ENCODE results near the gene FURIN. TPM values are rescaled to one million over a fixed set of nuclear protein-coding genes. Genes with fewer than 3 reads are reported as not detected.

FURIN gene
- total and polyA plus RNA-seq, 2 of the 4 experiments (the other 2 are of a cell fraction): 34.8 to 54.3 TPM

DNA sequence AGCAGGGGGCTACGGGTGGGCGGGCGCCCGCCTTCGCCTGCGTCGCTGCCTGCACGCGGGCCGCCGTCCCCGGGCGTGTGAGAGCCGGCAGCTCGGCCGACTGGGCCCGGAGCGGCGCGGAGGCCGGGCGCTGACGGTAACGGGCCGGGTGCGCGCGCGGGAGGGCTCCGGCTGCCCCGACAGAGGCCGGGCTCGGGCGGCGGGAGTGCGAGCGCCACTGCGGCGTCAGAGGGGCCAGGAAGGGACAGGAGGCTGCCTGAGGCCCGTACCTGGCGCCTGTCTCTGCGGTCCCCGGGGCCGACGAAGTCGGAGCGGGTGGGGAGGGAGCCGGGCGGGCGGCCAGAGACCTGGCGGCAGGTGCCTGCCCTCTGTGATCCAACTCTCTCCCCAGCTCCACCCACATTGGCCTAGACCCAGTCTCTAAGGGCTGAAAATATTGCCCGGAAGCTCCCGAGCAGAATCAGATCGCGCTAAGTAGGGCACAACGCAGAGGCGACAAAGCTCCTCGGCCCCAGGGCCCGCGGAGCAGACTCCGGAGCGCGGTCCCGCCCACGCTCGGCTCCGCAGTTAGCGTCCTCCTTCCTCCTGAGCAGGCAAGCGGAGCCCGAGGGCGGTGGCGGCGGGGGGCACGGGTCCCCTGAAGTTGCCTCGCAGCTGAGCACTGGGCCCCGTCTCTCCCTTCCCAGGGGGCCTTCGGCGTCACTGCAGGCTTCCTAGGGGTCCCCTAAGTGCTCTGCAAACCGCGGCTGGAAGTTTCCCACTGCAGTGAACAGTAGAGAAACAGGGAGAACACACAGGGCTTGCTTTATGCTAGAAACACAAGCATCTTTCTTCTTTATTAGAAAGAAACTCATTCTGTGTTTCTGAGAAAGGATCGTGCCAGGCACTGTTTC lies 34.7 kb downstream of the FURIN start, which contains the start of gene MAN2A2:
TSS of gene MAN2A2 (plus strand) at position 463 of the 893 bp plus-strand sequence. CDS start 906 bp downstream, outside the sequence.
- Histone ChIP-seq H3K14ac (replicated peaks; ENCODE audit: low read depth, low read length) (peak within 1 kb of the TSS; percentile 86), H2BK5ac (ENCODE audit: low read depth, low read length, poor library complexity, severe bottlenecking) (peak within 1 kb of the TSS; percentile 32), H3K27ac (ENCODE audit: insufficient read depth, low read length) (peak within 1 kb of the TSS; percentile 71), H3K27me3 (ENCODE audit: control insufficient read depth, insufficient read depth, low read length) (no peaks in the 10 kb centered on the region), H4K5ac (ENCODE audit: low read depth, low read length) (peak within 1 kb of the TSS; percentile 15), H2BK20ac (ENCODE audit: low read depth, low read length) (peak within 1 kb of the TSS; percentile 3; the same call in 1 of the 2 replicates), H3K56ac (ENCODE audit: extremely low read depth, insufficient read depth, low read length) (peak within 1 kb of the TSS; percentile 76; the same call in 1 of the 2 replicates), H3K79me1 (ENCODE audit: low read depth in 1 of 2, low read length in 2 of 2) (peaks cover 0 to 13% of the 10 kb centered on the region in 2 experiments; a peak in 2 of 4 replicates), H3K18ac (ENCODE audit: low read depth, low read length) (peak within 1 kb of the TSS; percentile 1; the same call in 1 of the 2 replicates), H3K4me1 (ENCODE audit: control insufficient read depth, insufficient read depth, low read length) (peaks cover 4% of the 10 kb centered on the region; the same call in 1 of the 2 replicates), H4K20me1 (ENCODE audit: insufficient read depth, low read length) (no peaks in the 10 kb centered on the region), H3K9me3 (ENCODE audit: control insufficient read depth, insufficient read depth, low read length) (no peaks in the 10 kb centered on the region), H3K9me1 (ENCODE audit: insufficient read depth, low read length) (no peaks in the 10 kb centered on the region), H2AK9ac (replicated peaks; ENCODE audit: low read depth, low read length, poor library complexity) (peak within 1 kb of the TSS; percentile 88), H2AFZ (replicated peaks; ENCODE audit: low read length, poor library complexity) (peak within 1 kb of the TSS; percentile 94), H3K9ac (ENCODE audit: low read depth, low read length) (peak within 1 kb of the TSS; percentile 64), H3K36me3 (ENCODE audit: control insufficient read depth, insufficient read depth, low read length) (peaks cover 18% of the 10 kb centered on the region; the same call in 1 of the 2 replicates), H3K4me2 (ENCODE audit: low read depth, low read length) (peak within 1 kb of the TSS; percentile 97), H3K4ac (ENCODE audit: low read depth, low read length) (peak within 1 kb of the TSS; percentile 78), H3K4me3 (ENCODE audit: insufficient read depth, low read depth, low read length) (peak within 1 kb of the TSS; percentile 56), H2BK15ac (ENCODE audit: low read depth, low read length) (0 out of 3 replicates have a peak within 1 kb of the TSS, but pooled peaks have one; percentile 3), H4K8ac (ENCODE audit: low read depth in 2 of 2, low read length in 2 of 2) (peak within 1 kb of the TSS; percentile 21 to 97), H2AK5ac (ENCODE audit: low read depth, low read length) (no peak within 1 kb of the TSS), H2BK120ac (ENCODE audit: low read depth, low read length) (peak within 1 kb of the TSS; percentile 74; the same call in 1 of the 2 replicates), H4K91ac (ENCODE audit: insufficient read depth, low read depth, low read length) (peak within 1 kb of the TSS; percentile 54; the same call in 1 of the 2 replicates), H3K23ac (ENCODE audit: low read depth, low read length) (peak within 1 kb of the TSS; percentile 77)
- 0% methylated on average over 56 of the region's 81 CpGs; no CpG with 5 or more reads in 1 of the 2 experiments for whole genome bisulfite sequencing, 2 experiments (ENCODE audit: extremely low coverage in 2 of 2, insufficient read length in 1 of 2)
- DNase-seq (peak; percentile 39), ATAC-seq (ENCODE audit: low read depth) (peak; percentile 56)
- BruUV-seq (replicated peaks): no TSS peak
- in situ Hi-C loops (cut with MboI; ENCODE audit: low sequenced_read_pairs): no loop called here
- TF ChIP-seq POLR2A (IDR thresholded peaks at IDR 0.05; ENCODE audit: low read depth, low read length) (no peak), RAD21 (IDR thresholded peaks at IDR 0.05; ENCODE audit: low read length) (no peak)
- TF ChIP-seq, protein P1, sequence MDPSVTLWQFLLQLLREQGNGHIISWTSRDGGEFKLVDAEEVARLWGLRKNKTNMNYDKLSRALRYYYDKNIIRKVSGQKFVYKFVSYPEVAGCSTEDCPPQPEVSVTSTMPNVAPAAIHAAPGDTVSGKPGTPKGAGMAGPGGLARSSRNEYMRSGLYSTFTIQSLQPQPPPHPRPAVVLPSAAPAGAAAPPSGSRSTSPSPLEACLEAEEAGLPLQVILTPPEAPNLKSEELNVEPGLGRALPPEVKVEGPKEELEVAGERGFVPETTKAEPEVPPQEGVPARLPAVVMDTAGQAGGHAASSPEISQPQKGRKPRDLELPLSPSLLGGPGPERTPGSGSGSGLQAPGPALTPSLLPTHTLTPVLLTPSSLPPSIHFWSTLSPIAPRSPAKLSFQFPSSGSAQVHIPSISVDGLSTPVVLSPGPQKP (IDR thresholded peaks at IDR 0.05; ENCODE audit: borderline replicate concordance, low read depth, low read length): no peak
- intact Hi-C loops (cut with micrococcal nuclease): loop anchor here (2.0 kb wide), 1 partner anchor 32 kb away; the partner anchor contains the start of gene UNC45A
- ChIA-PET CTCF (interaction anchor here (0.6 to 1.9 kb wide), 3 partner anchors 17 to 255 kb away, joined by 3 to 8 read pairs (median 3); partner anchors contain the start of gene HDDC3), POLR2A (ENCODE audit: unreplicated experiment) (interaction anchor here (0.9 kb wide), 1 partner anchor 238 kb away, joined by 5 read pairs; no protein-coding TSS in a partner anchor)
- dilution Hi-C loops (cut with HindIII; ENCODE audit: low sequenced_read_pairs, unreplicated experiment): no loop called here

Data from IMR-90 (cell line).